HEK293 (cell line): ENCODE measurements around the gene C11orf91.

ENCODE experiments used
- CTCF ChIA-PET: fragments of 350-600 bp; formaldehyde crosslinking; extraction: SDS; loops from one replicate; lab custom pipeline; 2021; ENCODE audit warnings: antibody characterized with exemption; lab: Yijun Ruan, JAX
- POLR2A ChIA-PET: fragments of 300-600 bp; formaldehyde crosslinking; extraction: SDS; loops from one replicate; lab custom pipeline; 2020; ENCODE audit warnings: antibody characterized with exemption, inconsistent platforms; lab: Yijun Ruan, JAX
- H3K27ac ChIP-seq: fragments of 200-500 bp; sonication (Bioruptor generic); 2 replicates; pipeline ENCODE4 v1.5.1; 2014; ENCODE audit warnings: low read depth, low read length, control low read depth, inconsistent platforms; ENCODE audit errors: extremely low read depth
- H3K36me3 ChIP-seq, 2 experiments: fragments of 200-500 bp in 1 of 2; sonication (Bioruptor generic) in 1 of 2; 1 replicate in 1 of 2; 2 replicates in 1 of 2; pipeline ENCODE4 v1.5.1; 2014 to 2017; ENCODE audit warnings: inconsistent platforms in 2 of 2, low read length in 2 of 2; ENCODE audit not compliant: control insufficient read depth in 2 of 2, insufficient read depth in 1 of 2
- H3K4me1 ChIP-seq: fragments of 200-500 bp; sonication (Bioruptor generic); 2 replicates; pipeline ENCODE4 v1.5.1; 2014; ENCODE audit warnings: mild to moderate bottlenecking, low read length, inconsistent platforms; ENCODE audit not compliant: control insufficient read depth, insufficient read depth
- H3K4me3 ChIP-seq: 2 replicates; pipeline ENCODE4 v1.5.1; 2011; ENCODE audit warnings: low read depth, mild to moderate bottlenecking, control low read depth, low read length, moderate library complexity
- H3K9me3 ChIP-seq: fragments of 200-500 bp; sonication (Bioruptor generic); 2 replicates; pipeline ENCODE4 v1.5.1; 2014; ENCODE audit warnings: low read depth, low read length, inconsistent platforms; ENCODE audit not compliant: control insufficient read depth, insufficient read depth
- HOXA7 ChIP-seq: sonication (generic); formaldehyde crosslinking; IDR thresholded peaks from 2 replicates; pipeline ENCODE4 v1.8.1; 2022; ENCODE audit warnings: missing genetic modification reagents, borderline replicate concordance
- MZF1 ChIP-seq: fragments of 450-650 bp; formaldehyde crosslinking; IDR thresholded peaks from 2 replicates; pipeline ENCODE4 v1.5.1; 2017; ENCODE audit warnings: missing biosample characterization, missing genetic modification characterization, borderline replicate concordance
- SETDB1 ChIP-seq: IDR thresholded peaks from one replicate; pipeline ENCODE4 v1.6.1; 2017; ENCODE audit warnings: mild to moderate bottlenecking, low read length, moderate library complexity, mixed read lengths; ENCODE audit not compliant: insufficient read length
- SP3 ChIP-seq: fragments of 450-650 bp; formaldehyde crosslinking; IDR thresholded peaks from 2 replicates; pipeline ENCODE4 v1.5.1; 2016; ENCODE audit warnings: missing biosample characterization, missing genetic modification characterization
- TCF7L2 ChIP-seq: IDR thresholded peaks from 2 replicates; pipeline ENCODE4 v1.6.1; 2011; ENCODE audit warnings: low read depth, mild to moderate bottlenecking, inconsistent platforms, low read length, moderate library complexity, borderline replicate concordance
- ZBTB1 ChIP-seq: fragments of 450-650 bp; formaldehyde crosslinking; IDR thresholded peaks from 2 replicates; pipeline ENCODE4 v1.5.1; 2016; ENCODE audit warnings: missing biosample characterization, missing genetic modification characterization
- ZEB2 ChIP-seq: fragments of 450-650 bp; formaldehyde crosslinking; IDR thresholded peaks from 2 replicates; pipeline ENCODE4 v1.5.1; 2016; ENCODE audit warnings: missing biosample characterization, missing genetic modification characterization
- ZFP3 ChIP-seq: fragments of 450-650 bp; formaldehyde crosslinking; IDR thresholded peaks from 2 replicates; pipeline ENCODE4 v1.5.1; 2016; ENCODE audit warnings: low read depth, missing biosample characterization, missing genetic modification characterization
- ZFP41 ChIP-seq: fragments of 450-650 bp; formaldehyde crosslinking; IDR thresholded peaks from 2 replicates; pipeline ENCODE4 v1.5.1; 2016; ENCODE audit warnings: missing biosample characterization, missing genetic modification characterization, borderline replicate concordance
- ZNF114 ChIP-seq: fragments of 450-650 bp; formaldehyde crosslinking; IDR thresholded peaks from 2 replicates; pipeline ENCODE4 v1.5.0; 2017; ENCODE audit warnings: missing biosample characterization, missing genetic modification characterization
- ZNF146 ChIP-seq: fragments of 450-650 bp; formaldehyde crosslinking; IDR thresholded peaks from 2 replicates; pipeline ENCODE4 v1.5.1; 2016; ENCODE audit warnings: missing biosample characterization, missing genetic modification characterization
- ZNF155 ChIP-seq: fragments of 450-650 bp; formaldehyde crosslinking; IDR thresholded peaks from 2 replicates; pipeline ENCODE4 v1.5.1; 2016; ENCODE audit warnings: missing biosample characterization, missing genetic modification characterization
- ZNF16 ChIP-seq: fragments of 450-650 bp; formaldehyde crosslinking; IDR thresholded peaks from 2 replicates; pipeline ENCODE4 v1.5.1; 2016; ENCODE audit warnings: low read depth, missing biosample characterization, missing genetic modification characterization
- ZNF23 ChIP-seq: fragments of 450-650 bp; formaldehyde crosslinking; IDR thresholded peaks from 2 replicates; pipeline ENCODE4 v1.5.1; 2016; ENCODE audit warnings: missing biosample characterization, missing genetic modification characterization, borderline replicate concordance
- ZNF621 ChIP-seq: fragments of 450-650 bp; formaldehyde crosslinking; IDR thresholded peaks from 2 replicates; pipeline ENCODE4 v1.5.1; 2017; ENCODE audit warnings: missing biosample characterization, missing genetic modification characterization
- ZNF654 ChIP-seq: fragments of 450-650 bp; formaldehyde crosslinking; IDR thresholded peaks from 2 replicates; pipeline ENCODE4 v1.5.1; 2016; ENCODE audit warnings: low read depth, missing biosample characterization, missing genetic modification characterization
- ZNF658 ChIP-seq: fragments of 450-650 bp; formaldehyde crosslinking; IDR thresholded peaks from 2 replicates; pipeline ENCODE4; 2016; ENCODE audit warnings: missing biosample characterization, missing genetic modification characterization
- ZNF837 ChIP-seq: fragments of 450-650 bp; formaldehyde crosslinking; IDR thresholded peaks from 2 replicates; pipeline ENCODE4 v1.5.1; 2016; ENCODE audit warnings: missing biosample characterization, missing genetic modification characterization
- ZSCAN16 ChIP-seq: fragments of 450-650 bp; formaldehyde crosslinking; IDR thresholded peaks from 2 replicates; pipeline ENCODE4 v1.5.1; 2016; ENCODE audit warnings: missing biosample characterization, missing genetic modification characterization
- TF ChIP-seq, protein P1 (sequence below): fragments of 450-650 bp; formaldehyde crosslinking; conservative IDR thresholded peaks from 2 replicates; pipeline ENCODE4 v1.5.1; 2016; ENCODE audit warnings: low read depth, missing biosample characterization, missing genetic modification characterization
- TF ChIP-seq, protein P2 (sequence below): fragments of 450-650 bp; formaldehyde crosslinking; IDR thresholded peaks from 2 replicates; pipeline ENCODE4 v1.5.1; 2016; ENCODE audit warnings: missing biosample characterization, missing genetic modification characterization
- TF ChIP-seq, protein P3 (sequence below): fragments of 450-650 bp; formaldehyde crosslinking; IDR thresholded peaks from 2 replicates; pipeline ENCODE4 v1.5.1; 2017; ENCODE audit warnings: missing biosample characterization, missing genetic modification characterization
- TF ChIP-seq, protein P4 (sequence below): fragments of 450-650 bp; formaldehyde crosslinking; IDR thresholded peaks from 2 replicates; pipeline ENCODE4 v1.5.1; 2016; ENCODE audit warnings: missing biosample characterization, missing genetic modification characterization

C11orf91 gene

DNA sequence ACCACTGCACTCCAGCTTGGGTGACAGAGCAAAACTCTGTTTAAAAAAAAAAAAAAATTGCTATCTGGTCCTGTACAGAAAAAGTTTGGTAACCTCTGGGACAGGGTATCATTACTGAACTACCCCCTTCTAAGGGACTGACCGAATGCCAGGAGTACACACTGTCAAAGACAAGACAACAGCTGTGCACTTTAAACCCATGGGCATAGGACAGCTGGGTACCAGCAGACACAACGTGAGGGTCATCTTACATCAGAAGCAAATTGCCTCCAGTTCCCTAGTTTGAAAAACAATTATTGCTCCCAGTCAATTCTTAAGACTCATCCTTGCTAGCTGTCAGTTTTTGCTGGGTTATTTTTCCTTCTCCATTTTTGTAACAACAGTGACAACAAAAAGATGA is 17.8 kb upstream of the C11orf91 start (continued):
- TF ChIP-seq, protein P1, sequence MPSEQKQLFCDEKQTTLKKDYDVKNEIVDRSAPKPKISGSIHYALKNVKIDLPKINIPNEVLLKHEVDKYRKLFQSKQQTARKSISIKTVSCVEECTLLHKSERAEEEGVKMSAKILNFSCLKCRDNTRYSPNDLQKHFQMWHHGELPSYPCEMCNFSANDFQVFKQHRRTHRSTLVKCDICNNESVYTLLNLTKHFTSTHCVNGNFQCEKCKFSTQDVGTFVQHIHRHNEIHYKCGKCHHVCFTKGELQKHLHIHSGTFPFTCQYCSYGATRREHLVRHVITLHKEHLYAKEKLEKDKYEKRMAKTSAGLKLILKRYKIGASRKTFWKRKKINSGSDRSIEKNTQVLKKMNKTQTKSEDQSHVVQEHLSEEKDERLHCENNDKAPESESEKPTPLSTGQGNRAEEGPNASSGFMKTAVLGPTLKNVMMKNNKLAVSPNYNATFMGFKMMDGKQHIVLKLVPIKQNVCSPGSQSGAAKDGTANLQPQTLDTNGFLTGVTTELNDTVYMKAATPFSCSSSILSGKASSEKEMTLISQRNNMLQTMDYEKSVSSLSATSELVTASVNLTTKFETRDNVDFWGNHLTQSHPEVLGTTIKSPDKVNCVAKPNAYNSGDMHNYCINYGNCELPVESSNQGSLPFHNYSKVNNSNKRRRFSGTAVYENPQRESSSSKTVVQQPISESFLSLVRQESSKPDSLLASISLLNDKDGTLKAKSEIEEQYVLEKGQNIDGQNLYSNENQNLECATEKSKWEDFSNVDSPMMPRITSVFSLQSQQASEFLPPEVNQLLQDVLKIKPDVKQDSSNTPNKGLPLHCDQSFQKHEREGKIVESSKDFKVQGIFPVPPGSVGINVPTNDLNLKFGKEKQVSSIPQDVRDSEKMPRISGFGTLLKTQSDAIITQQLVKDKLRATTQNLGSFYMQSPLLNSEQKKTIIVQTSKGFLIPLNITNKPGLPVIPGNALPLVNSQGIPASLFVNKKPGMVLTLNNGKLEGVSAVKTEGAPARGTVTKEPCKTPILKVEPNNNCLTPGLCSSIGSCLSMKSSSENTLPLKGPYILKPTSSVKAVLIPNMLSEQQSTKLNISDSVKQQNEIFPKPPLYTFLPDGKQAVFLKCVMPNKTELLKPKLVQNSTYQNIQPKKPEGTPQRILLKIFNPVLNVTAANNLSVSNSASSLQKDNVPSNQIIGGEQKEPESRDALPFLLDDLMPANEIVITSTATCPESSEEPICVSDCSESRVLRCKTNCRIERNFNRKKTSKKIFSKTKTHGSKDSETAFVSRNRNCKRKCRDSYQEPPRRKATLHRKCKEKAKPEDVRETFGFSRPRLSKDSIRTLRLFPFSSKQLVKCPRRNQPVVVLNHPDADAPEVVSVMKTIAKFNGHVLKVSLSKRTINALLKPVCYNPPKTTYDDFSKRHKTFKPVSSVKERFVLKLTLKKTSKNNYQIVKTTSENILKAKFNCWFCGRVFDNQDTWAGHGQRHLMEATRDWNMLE (tag by site-specific recombination), result no peak
- TF ChIP-seq ZNF114 (tag by site-specific recombination) (no peak), HOXA7 (CRISPR knock-in tag) (no peak)

DNA sequence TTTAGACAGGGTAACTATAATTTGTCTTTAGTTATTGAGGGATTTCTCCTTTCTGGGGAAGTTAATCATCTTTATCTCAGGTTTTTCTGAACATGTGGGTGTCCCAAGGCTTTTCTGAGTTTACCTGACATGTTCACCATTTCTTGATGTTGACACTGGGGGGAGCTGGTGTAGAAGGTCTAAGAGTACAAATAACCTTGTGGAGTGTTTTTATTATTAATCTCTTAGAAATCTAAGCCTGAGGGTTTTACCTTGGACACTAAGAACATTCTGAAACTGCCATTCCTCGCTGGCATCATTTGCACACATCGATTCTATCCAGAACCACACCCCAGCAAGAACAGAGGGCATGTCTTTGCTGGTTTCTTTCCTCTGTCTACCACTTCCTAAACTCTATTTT is 15.6 kb upstream of the C11orf91 start:
- ChIA-PET CTCF (interaction anchor here (0.6 to 4.8 kb wide), 13 partner anchors 8 to 280 kb away, joined by 3 to 40 read pairs (median 5); partner anchors contain the start of gene CD59), POLR2A (interaction anchor here (1.1 to 2.1 kb wide), 3 partner anchors 9 to 20 kb away, joined by 3 to 26 read pairs (median 3); partner anchors contain the start of gene CD59)
- no peaks in the 10 kb centered on the region for H3K9me3 ChIP-seq
- no peak overlapping the region for H3K27ac ChIP-seq
- H3K36me3 ChIP-seq, result peaks cover 0 to 78% of the 10 kb centered on the region in 2 experiments; a peak in 2 of 3 replicates
- H3K4me3 ChIP-seq, result no peak overlapping the region
- no peaks in the 10 kb centered on the region for H3K4me1 ChIP-seq
- TF ChIP-seq SETDB1 (no peak), ZNF23 (tag by site-specific recombination) (no peak), ZFP3 (no peak), ZNF654 (tag by site-specific recombination) (peak; percentile 45), ZEB2 (tag by site-specific recombination) (no peak), ZFP41 (no peak), ZNF155 (tag by site-specific recombination) (no peak)
- TF ChIP-seq, protein P2, sequence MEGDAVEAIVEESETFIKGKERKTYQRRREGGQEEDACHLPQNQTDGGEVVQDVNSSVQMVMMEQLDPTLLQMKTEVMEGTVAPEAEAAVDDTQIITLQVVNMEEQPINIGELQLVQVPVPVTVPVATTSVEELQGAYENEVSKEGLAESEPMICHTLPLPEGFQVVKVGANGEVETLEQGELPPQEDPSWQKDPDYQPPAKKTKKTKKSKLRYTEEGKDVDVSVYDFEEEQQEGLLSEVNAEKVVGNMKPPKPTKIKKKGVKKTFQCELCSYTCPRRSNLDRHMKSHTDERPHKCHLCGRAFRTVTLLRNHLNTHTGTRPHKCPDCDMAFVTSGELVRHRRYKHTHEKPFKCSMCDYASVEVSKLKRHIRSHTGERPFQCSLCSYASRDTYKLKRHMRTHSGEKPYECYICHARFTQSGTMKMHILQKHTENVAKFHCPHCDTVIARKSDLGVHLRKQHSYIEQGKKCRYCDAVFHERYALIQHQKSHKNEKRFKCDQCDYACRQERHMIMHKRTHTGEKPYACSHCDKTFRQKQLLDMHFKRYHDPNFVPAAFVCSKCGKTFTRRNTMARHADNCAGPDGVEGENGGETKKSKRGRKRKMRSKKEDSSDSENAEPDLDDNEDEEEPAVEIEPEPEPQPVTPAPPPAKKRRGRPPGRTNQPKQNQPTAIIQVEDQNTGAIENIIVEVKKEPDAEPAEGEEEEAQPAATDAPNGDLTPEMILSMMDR (tag by site-specific recombination), result no peak
- TF ChIP-seq, all 188 proteins: peak for 1

DNA sequence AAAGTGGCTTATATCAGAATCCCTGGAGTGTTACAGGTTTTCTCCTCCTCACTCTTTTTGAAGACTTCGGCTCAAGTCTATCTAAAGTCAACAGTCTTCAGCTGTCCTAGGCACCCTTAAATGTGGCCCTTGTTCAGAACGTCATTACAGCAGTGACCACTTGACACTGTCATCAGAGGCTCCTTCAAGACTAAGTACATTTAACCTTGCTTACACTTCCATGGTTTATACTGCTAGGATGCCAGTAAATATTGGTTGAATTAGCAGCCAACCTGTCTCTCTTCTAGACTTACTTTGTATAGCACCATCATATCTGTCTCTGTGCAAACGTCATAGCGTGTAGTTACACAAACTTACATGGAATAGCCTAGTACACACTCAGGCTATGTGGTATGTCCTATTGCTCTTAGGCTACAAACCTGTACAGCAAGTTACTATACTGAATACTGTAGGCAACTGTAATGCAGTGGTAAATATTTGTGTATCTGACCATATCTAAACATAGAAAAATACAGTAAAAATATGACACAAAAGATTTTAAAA is 13.3 kb upstream of the C11orf91 start:
- Histone ChIP-seq H3K4me3 (no peak overlapping the region), H3K9me3 (no peaks in the 10 kb centered on the region), H3K36me3 (peaks cover 0 to 78% of the 10 kb centered on the region in 2 experiments; a peak in 2 of 3 replicates), H3K4me1 (no peaks in the 10 kb centered on the region), H3K27ac (no peak overlapping the region)
- TF ChIP-seq MZF1 (tag by site-specific recombination) (no peak), ZNF621 (no peak), ZNF837 (no peak), SP3 (tag by site-specific recombination) (no peak), ZNF23 (tag by site-specific recombination) (no peak), ZBTB1 (tag by site-specific recombination) (no peak), ZNF146 (no peak), ZNF658 (tag by site-specific recombination) (no peak), TCF7L2 (no peak), ZSCAN16 (no peak), ZNF16 (tag by site-specific recombination) (no peak)
- TF ChIP-seq, protein P3, sequence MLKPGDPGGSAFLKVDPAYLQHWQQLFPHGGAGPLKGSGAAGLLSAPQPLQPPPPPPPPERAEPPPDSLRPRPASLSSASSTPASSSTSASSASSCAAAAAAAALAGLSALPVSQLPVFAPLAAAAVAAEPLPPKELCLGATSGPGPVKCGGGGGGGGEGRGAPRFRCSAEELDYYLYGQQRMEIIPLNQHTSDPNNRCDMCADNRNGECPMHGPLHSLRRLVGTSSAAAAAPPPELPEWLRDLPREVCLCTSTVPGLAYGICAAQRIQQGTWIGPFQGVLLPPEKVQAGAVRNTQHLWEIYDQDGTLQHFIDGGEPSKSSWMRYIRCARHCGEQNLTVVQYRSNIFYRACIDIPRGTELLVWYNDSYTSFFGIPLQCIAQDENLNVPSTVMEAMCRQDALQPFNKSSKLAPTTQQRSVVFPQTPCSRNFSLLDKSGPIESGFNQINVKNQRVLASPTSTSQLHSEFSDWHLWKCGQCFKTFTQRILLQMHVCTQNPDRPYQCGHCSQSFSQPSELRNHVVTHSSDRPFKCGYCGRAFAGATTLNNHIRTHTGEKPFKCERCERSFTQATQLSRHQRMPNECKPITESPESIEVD, result no peak
- TF ChIP-seq, protein P4, sequence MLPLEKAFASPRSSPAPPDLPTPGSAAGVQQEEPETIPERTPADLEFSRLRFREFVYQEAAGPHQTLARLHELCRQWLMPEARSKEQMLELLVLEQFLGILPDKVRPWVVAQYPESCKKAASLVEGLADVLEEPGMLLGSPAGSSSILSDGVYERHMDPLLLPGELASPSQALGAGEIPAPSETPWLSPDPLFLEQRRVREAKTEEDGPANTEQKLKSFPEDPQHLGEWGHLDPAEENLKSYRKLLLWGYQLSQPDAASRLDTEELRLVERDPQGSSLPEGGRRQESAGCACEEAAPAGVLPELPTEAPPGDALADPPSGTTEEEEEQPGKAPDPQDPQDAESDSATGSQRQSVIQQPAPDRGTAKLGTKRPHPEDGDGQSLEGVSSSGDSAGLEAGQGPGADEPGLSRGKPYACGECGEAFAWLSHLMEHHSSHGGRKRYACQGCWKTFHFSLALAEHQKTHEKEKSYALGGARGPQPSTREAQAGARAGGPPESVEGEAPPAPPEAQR (tag by site-specific recombination), result no peak
- ChIA-PET CTCF (interaction anchor here (0.5 to 4.8 kb wide), 6 partner anchors 12 to 1378 kb away, joined by 3 to 40 read pairs (median 19); no protein-coding TSS in a partner anchor), POLR2A (interaction anchor here (1.3 kb wide), 1 partner anchor 22 kb away, joined by 3 read pairs; the partner anchor contains the start of gene CD59)
